H1 (cell line): ENCODE data around the gene RPS17. TPM values are rescaled to one million over a fixed set of nuclear protein-coding genes. Genes with fewer than 3 reads are reported as not detected.

Experiments
- CTCF ChIA-PET: fragments of 300-600 bp; sonication (Branson Sonifier 250); formaldehyde crosslinking; loops from one replicate; lab custom pipeline; 2021; ENCODE audit not compliant: partially characterized antibody; lab: Charles Lee
- POLR2A ChIA-PET: fragments of 300-600 bp; sonication (Branson Sonifier 250); formaldehyde crosslinking; loops from one replicate; lab custom pipeline; 2021; ENCODE audit warnings: inconsistent platforms; ENCODE audit not compliant: partially characterized antibody; lab: Charles Lee
- DNase-seq, 2 experiments: peaks; one replicate each; pipeline versions ENCODE4 v3.0.0 to v3.0.0-alpha.2; 2010 to 2022; ENCODE audit warnings: low spot score in 2 of 2, low read depth in 1 of 2, mixed read lengths in 1 of 2
- FAIRE-seq: peaks from 2 replicates; lab custom pipeline; 2011; peaks lifted over from hg19 to GRCh38; lab: Jason Lieb, UNC
- H2AFZ ChIP-seq: 2 replicates; pipeline ENCODE4 v1.8.1; 2012; ENCODE audit warnings: low read length, inconsistent platforms
- H2AK5ac ChIP-seq: 2 replicates; pipeline ENCODE4 v1.6.1; 2013; ENCODE audit warnings: low read depth, low read length
- H2BK120ac ChIP-seq: replicated peaks from 2 replicates; pipeline ENCODE3; 2013; ENCODE audit warnings: low read depth, low read length, inconsistent platforms
- H2BK12ac ChIP-seq: 2 replicates; pipeline ENCODE4 v1.6.1; 2013; ENCODE audit warnings: low read depth, low read length
- H2BK15ac ChIP-seq: 2 replicates; pipeline ENCODE4 v1.6.1; 2013; ENCODE audit warnings: low read length
- H2BK20ac ChIP-seq: 2 replicates; pipeline ENCODE4 v1.6.1; 2013; ENCODE audit warnings: low read length
- H2BK5ac ChIP-seq: 2 replicates; pipeline ENCODE4 v1.6.1; 2013; ENCODE audit warnings: low read depth, low read length
- H3K14ac ChIP-seq: 2 replicates; pipeline ENCODE4 v1.6.1; 2013; ENCODE audit warnings: inconsistent platforms; ENCODE audit not compliant: insufficient read length
- H3K18ac ChIP-seq: 2 replicates; pipeline ENCODE4 v1.6.1; 2013; ENCODE audit warnings: low read length; ENCODE audit errors: extremely low read depth
- H3K23ac ChIP-seq: 2 replicates; pipeline ENCODE4 v1.6.1; 2013; ENCODE audit warnings: inconsistent platforms; ENCODE audit not compliant: insufficient read length
- H3K23me2 ChIP-seq: 2 replicates; pipeline ENCODE4 v1.6.1; 2013; ENCODE audit warnings: low read depth, low read length
- H3K27ac ChIP-seq: 2 replicates; pipeline ENCODE4 v1.6.1; 2011; ENCODE audit warnings: low read depth, low read length, inconsistent platforms
- H3K27me3 ChIP-seq, 4 experiments: replicated peaks in 1 of 4; 1 replicate in 1 of 4; 2 replicates in 3 of 4; pipeline versions ENCODE4 v1.6.1 to v1.8.1; 2011 to 2013; ENCODE audit warnings: low read length in 3 of 4, mild to moderate bottlenecking in 3 of 4, inconsistent platforms in 2 of 4, mixed read lengths in 2 of 4, moderate library complexity in 1 of 4; ENCODE audit not compliant: control insufficient read depth in 3 of 4, insufficient read depth in 3 of 4; ENCODE audit errors: extremely low read depth in 1 of 4
- H3K36me3 ChIP-seq, 4 experiments: 2 replicates each; pipeline versions ENCODE4 v1.6.1 to v1.8.1; 2011 to 2013; ENCODE audit warnings: mild to moderate bottlenecking in 4 of 4, low read length in 3 of 4, moderate library complexity in 2 of 4, control low read depth in 1 of 4, inconsistent platforms in 1 of 4; ENCODE audit not compliant: insufficient read depth in 4 of 4, control insufficient read depth in 2 of 4
- H3K4ac ChIP-seq: replicated peaks from 2 replicates; pipeline ENCODE3; 2013; ENCODE audit warnings: low read length, low read depth, mixed read lengths, inconsistent platforms; ENCODE audit not compliant: insufficient read length
- H3K4me1 ChIP-seq, 4 experiments: replicated peaks in 1 of 4; 1 replicate in 1 of 4; 2 replicates in 3 of 4; pipeline versions ENCODE4 v1.6.1 to v1.8.1; 2011 to 2013; ENCODE audit warnings: low read length in 3 of 4, inconsistent platforms in 2 of 4, mixed read lengths in 1 of 4; ENCODE audit not compliant: insufficient read depth in 4 of 4, control insufficient read depth in 3 of 4
- H3K4me2 ChIP-seq, 2 experiments: 2 replicates each; pipeline versions ENCODE4 v1.6.1 to v1.8.1; 2011 to 2013; ENCODE audit warnings: low read depth in 2 of 2, low read length in 2 of 2, control low read depth in 1 of 2, inconsistent platforms in 1 of 2, mild to moderate bottlenecking in 1 of 2; ENCODE audit not compliant: insufficient read depth in 1 of 2
- H3K4me3 ChIP-seq, 4 experiments: fragments of 200-600, 300-600 bp in 1 of 4; sonication (generic), shearing (Covaris generic), sonication (Bioruptor Twin) in 1 of 4; 2 replicates each; pipeline versions ENCODE4 v1.5.1 to v1.8.1; 2011 to 2016; ENCODE audit warnings: low read length in 4 of 4, low read depth in 3 of 4, control low read depth in 2 of 4, inconsistent platforms in 2 of 4, mild to moderate bottlenecking in 2 of 4, mixed read lengths in 1 of 4, moderate library complexity in 1 of 4; ENCODE audit not compliant: insufficient read depth in 2 of 4; ENCODE audit errors: extremely low read depth in 1 of 4
- H3K56ac ChIP-seq: replicated peaks from 2 replicates; pipeline ENCODE3; 2013; ENCODE audit warnings: low read depth, mild to moderate bottlenecking, mixed read lengths, low read length, inconsistent platforms; ENCODE audit not compliant: insufficient read length
- H3K79me1 ChIP-seq: 2 replicates; pipeline ENCODE4 v1.6.1; 2013; ENCODE audit warnings: low read depth, low read length, control low read depth
- H3K79me2 ChIP-seq, 2 experiments: 2 replicates each; pipeline versions ENCODE4 v1.6.1 to v1.8.1; 2012 to 2013; ENCODE audit warnings: low read length in 2 of 2, mild to moderate bottlenecking in 2 of 2, inconsistent platforms in 1 of 2; ENCODE audit not compliant: insufficient read depth in 2 of 2, control insufficient read depth in 1 of 2
- H3K9ac ChIP-seq, 4 experiments: replicated peaks in 1 of 4; 1 replicate in 1 of 4; 2 replicates in 3 of 4; pipeline versions ENCODE4 v1.6.1 to v1.8.1; 2011 to 2013; ENCODE audit warnings: low read depth in 3 of 4, low read length in 3 of 4, control low read depth in 2 of 4, mild to moderate bottlenecking in 2 of 4, moderate library complexity in 2 of 4, inconsistent platforms in 1 of 4; ENCODE audit errors: extremely low read depth in 1 of 4
- H3K9me3 ChIP-seq, 2 experiments: 2 replicates each; pipeline versions ENCODE4 v1.6.1 to v1.8.1; 2012 to 2013; ENCODE audit warnings: mild to moderate bottlenecking in 2 of 2, moderate library complexity in 2 of 2, control low read depth in 1 of 2, inconsistent platforms in 1 of 2, low read depth in 1 of 2, low read length in 1 of 2, mixed read lengths in 1 of 2; ENCODE audit not compliant: insufficient read depth in 2 of 2
- H4K20me1 ChIP-seq, 2 experiments: replicated peaks in 1 of 2; 2 replicates each; pipeline versions ENCODE3 to v1.8.1; 2011 to 2013; ENCODE audit warnings: inconsistent platforms in 2 of 2, low read length in 2 of 2, mild to moderate bottlenecking in 1 of 2; ENCODE audit not compliant: insufficient read depth in 2 of 2, control insufficient read depth in 1 of 2
- H4K5ac ChIP-seq: 2 replicates; pipeline ENCODE4 v1.6.1; 2013; ENCODE audit warnings: low read length, low read depth, mixed read lengths, inconsistent platforms; ENCODE audit not compliant: insufficient read length
- H4K8ac ChIP-seq: 2 replicates; pipeline ENCODE4 v1.8.0; 2013; ENCODE audit warnings: mild to moderate bottlenecking, moderate library complexity, low read length, inconsistent platforms; ENCODE audit not compliant: insufficient read depth; ENCODE audit errors: extremely low read depth
- H4K91ac ChIP-seq: replicated peaks from 2 replicates; pipeline ENCODE3; 2013; ENCODE audit warnings: low read length, mixed read lengths, inconsistent platforms; ENCODE audit not compliant: insufficient read length
- BACH1 ChIP-seq: IDR thresholded peaks from 2 replicates; pipeline ENCODE4 v1.6.1; 2012; ENCODE audit warnings: low read length, improper control_type of control experiment
- CBX5 ChIP-seq: fragments of 300-800, 300-1000 bp; sonication (generic); IDR thresholded peaks from 2 replicates; pipeline ENCODE4 v1.7.1; 2016; ENCODE audit warnings: antibody characterized with exemption, low read length, low read depth
- GABPA ChIP-seq: IDR thresholded peaks from 2 replicates; pipeline ENCODE4 v1.6.1; 2011; ENCODE audit warnings: mild to moderate bottlenecking, low read length, moderate library complexity, borderline replicate concordance; ENCODE audit not compliant: insufficient read depth
- JUND ChIP-seq: IDR thresholded peaks from 2 replicates; pipeline ENCODE4 v1.6.1; 2011; ENCODE audit warnings: mild to moderate bottlenecking, improper control_type of control experiment, low read length
- NANOG ChIP-seq: IDR thresholded peaks from 2 replicates; pipeline ENCODE4 v1.6.1; 2011; ENCODE audit warnings: low read length, low read depth, mild to moderate bottlenecking, inconsistent platforms; ENCODE audit not compliant: insufficient read depth, poor library complexity, severe bottlenecking
- RNF2 ChIP-seq: fragments of 200-900, 300-1000 bp; sonication (generic); IDR thresholded peaks from 2 replicates; pipeline ENCODE4 v1.7.1; 2016; ENCODE audit warnings: borderline replicate concordance, low read depth, mild to moderate bottlenecking, antibody characterized with exemption, low read length; ENCODE audit not compliant: poor library complexity, severe bottlenecking; ENCODE audit errors: missing control alignments
- WGBS, 2 experiments: shearing (Covaris generic) in 1 of 2; methylation state at CpG; one replicate each; pipeline versions ENCODE4 v1.1.6 to v1.1.7; 2013 to 2015; ENCODE audit warnings: low lambda C conversion rate in 2 of 2, mixed read lengths in 2 of 2, inconsistent platforms in 1 of 2, low coverage in 1 of 2, missing lambda C conversion rate in 1 of 2; ENCODE audit not compliant: insufficient replicate concordance in 2 of 2, insufficient coverage in 1 of 2, insufficient read length in 1 of 2; ENCODE audit errors: extremely low coverage in 1 of 2, missing lambda C conversion rate in 1 of 2; 5-methylcytosine and 5-hydroxymethylcytosine counted together
- polyA plus RNA-seq, 7 experiments: library from polyadenylated mRNA; depleted of rRNA in 3 of 7; stranded (reverse) in 5 of 7; unstranded in 2 of 7; fragments of >200 nt in 5 of 7; fragments of 200-250 nt in 2 of 7; gene quantifications; 1 replicate in 5 of 7; 2 replicates in 1 of 7; 4 replicates in 1 of 7; pipeline versions ENCODE4 v1.2.1 to v1.2.3, GENCODE V29; 2011 to 2013; ENCODE audit warnings: missing spikeins in 2 of 7, mixed read lengths in 2 of 7
- total RNA-seq: library from RNA; stranded (reverse); fragmentation: NEBNext Ultra II Directional; extraction: Animal tissue kit (Norgen Biotek cat#: 25700); gene quantifications from 2 replicates; pipeline ENCODE4 v1.2.1, GENCODE V29; 2021

The RPS17 gene
- total and polyA plus RNA-seq, 2 of the 8 experiments (the other 6 are each of a cell fraction or from before 2014, with no cell fraction given), result 2,416 to 5,590 TPM

DNA sequence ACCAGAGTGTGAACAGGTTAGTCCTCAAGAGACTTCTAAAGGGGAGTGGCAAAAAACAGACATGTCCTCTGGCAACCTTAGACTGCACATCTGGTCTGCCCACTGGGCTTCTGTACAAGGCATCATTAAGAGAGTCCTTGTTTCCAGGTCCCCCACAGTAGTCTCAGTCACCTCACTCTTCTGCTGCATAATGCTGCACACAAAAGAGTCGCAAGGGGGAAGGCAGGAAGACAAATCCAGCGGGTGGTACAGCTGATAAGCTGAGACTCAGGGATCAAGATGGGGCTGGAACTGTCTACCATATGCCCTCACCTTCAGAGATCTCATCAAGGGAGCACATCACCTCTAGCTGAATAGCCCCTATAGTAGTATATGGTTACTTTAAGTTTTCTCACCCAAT, 27.4 kb upstream of the RPS17 start:
- no peak for TF ChIP-seq CBX5
- TF ChIP-seq BACH1, result no peak
- TF ChIP-seq RNF2, result no peak
- TF ChIP-seq NANOG, result no peak
- TF ChIP-seq GABPA, result no peak
- no peak for TF ChIP-seq JUND
- H2BK120ac ChIP-seq, result no peak overlapping the region
- no peak overlapping the region for H2AK5ac ChIP-seq
- H3K4me2 ChIP-seq, result no peak overlapping the region
- no peak overlapping the region for H4K8ac ChIP-seq
- H3K79me2 ChIP-seq, result no peaks in the 10 kb centered on the region
- H2AFZ ChIP-seq, result no peak overlapping the region
- H3K79me1 ChIP-seq, result no peaks in the 10 kb centered on the region
- peaks cover 4% of the 10 kb centered on the region for H3K23me2 ChIP-seq
- no peak overlapping the region for H3K23ac ChIP-seq
- H4K20me1 ChIP-seq, result no peaks in the 10 kb centered on the region
- no peaks in the 10 kb centered on the region for H3K9me3 ChIP-seq
- DNase-seq, result no peak
- H3K14ac ChIP-seq, result no peak overlapping the region
- ChIA-PET POLR2A (interaction anchor here (4.7 kb wide), 1 partner anchor 29 kb away, joined by 35 read pairs; the partner anchor contains the start of gene RPS17), CTCF (interaction anchor here (2.0 kb wide), 1 partner anchor 10 kb away, joined by 4 read pairs; no protein-coding TSS in a partner anchor)
- no peak overlapping the region for H3K9ac ChIP-seq
- no peak overlapping the region for H2BK15ac ChIP-seq
- no peak overlapping the region for H2BK12ac ChIP-seq
- no peak overlapping the region for H3K56ac ChIP-seq
- H3K18ac ChIP-seq, result no peak overlapping the region
- no peak for FAIRE-seq
- H3K4me3 ChIP-seq, result no peak overlapping the region
- no peak overlapping the region for H3K27ac ChIP-seq
- H3K4me1 ChIP-seq, result peaks cover 9 to 16% (median 12%) of the 10 kb centered on the region in 4 experiments
- H4K5ac ChIP-seq, result no peak overlapping the region
- H4K91ac ChIP-seq, result no peak overlapping the region
- 85% methylated on average over 2 of the region's 2 CpGs; no CpG with 5 or more reads in 1 of the 2 experiments for WGBS, 2 experiments
- no peak overlapping the region for H3K4ac ChIP-seq
- no peaks in the 10 kb centered on the region; a peak in 1 of 7 replicates for H3K27me3 ChIP-seq
- no peaks in the 10 kb centered on the region for H3K36me3 ChIP-seq
- H2BK20ac ChIP-seq, result no peak overlapping the region
- no peak overlapping the region for H2BK5ac ChIP-seq
